H9 (cell line): ENCODE results near the gene HYAL1. TPM values are rescaled to one million over a fixed set of nuclear protein-coding genes. Genes with fewer than 3 reads are reported as not detected.

ENCODE experiments used
- DNase-seq: peaks from one replicate; pipeline ENCODE4 v3.0.0-alpha.2; 2017
- H2AFZ ChIP-seq: one replicate; pipeline ENCODE4 v1.6.1; 2013; ENCODE audit warnings: mild to moderate bottlenecking, low read length, control low read depth, moderate library complexity
- H2AK5ac ChIP-seq: 2 replicates; pipeline ENCODE4 v1.6.1; 2013; ENCODE audit warnings: low read length, control low read depth, mixed read lengths; ENCODE audit not compliant: insufficient read length
- H2BK120ac ChIP-seq: one replicate; pipeline ENCODE4 v1.6.1; 2013; ENCODE audit warnings: low read depth, mild to moderate bottlenecking, low read length, control low read depth, inconsistent platforms; ENCODE audit not compliant: poor library complexity, severe bottlenecking
- H2BK12ac ChIP-seq: 2 replicates; pipeline ENCODE4 v1.6.1; 2013; ENCODE audit warnings: low read length, control low read depth, mixed read lengths, low read depth; ENCODE audit not compliant: insufficient read length
- H2BK15ac ChIP-seq: 2 replicates; pipeline ENCODE4 v1.6.1; 2013; ENCODE audit warnings: low read depth, low read length, control low read depth
- H2BK20ac ChIP-seq: one replicate; pipeline ENCODE4 v1.6.1; 2013; ENCODE audit warnings: low read depth, mild to moderate bottlenecking, low read length, control low read depth, inconsistent platforms; ENCODE audit not compliant: poor library complexity, severe bottlenecking
- H2BK5ac ChIP-seq: 2 replicates; pipeline ENCODE4 v1.6.1; 2013; ENCODE audit warnings: low read length, control low read depth, mixed read lengths; ENCODE audit not compliant: insufficient read length
- H3K14ac ChIP-seq: 2 replicates; pipeline ENCODE4 v1.6.1; 2013; ENCODE audit warnings: low read length, control low read depth; ENCODE audit not compliant: insufficient read depth
- H3K18ac ChIP-seq: 2 replicates; pipeline ENCODE4 v1.6.1; 2013; ENCODE audit warnings: low read depth, mild to moderate bottlenecking, mixed read lengths, low read length, control low read depth; ENCODE audit not compliant: insufficient read length
- H3K23ac ChIP-seq: 2 replicates; pipeline ENCODE4 v1.6.1; 2013; ENCODE audit warnings: low read length, control low read depth, mixed read lengths, low read depth; ENCODE audit not compliant: insufficient read length
- H3K23me2 ChIP-seq: 2 replicates; pipeline ENCODE4 v1.6.1; 2013; ENCODE audit warnings: low read depth, mild to moderate bottlenecking, mixed read lengths, low read length, control low read depth; ENCODE audit not compliant: insufficient read length, poor library complexity, severe bottlenecking
- H3K27ac ChIP-seq: 2 replicates; pipeline ENCODE4 v1.5.1; 2013; ENCODE audit warnings: low read length, control low read depth, mixed read lengths, low read depth; ENCODE audit not compliant: insufficient read length
- H3K27me3 ChIP-seq: 2 replicates; pipeline ENCODE4 v1.6.1; 2013; ENCODE audit warnings: low read length, control low read depth, inconsistent platforms; ENCODE audit not compliant: insufficient read depth
- H3K4ac ChIP-seq: 2 replicates; pipeline ENCODE4 v1.6.1; 2013; ENCODE audit warnings: low read depth, mild to moderate bottlenecking, control low read depth, inconsistent platforms, low read length, moderate library complexity
- H3K4me1 ChIP-seq: 2 replicates; pipeline ENCODE4 v1.6.1; 2013; ENCODE audit warnings: low read length, control low read depth, inconsistent platforms; ENCODE audit not compliant: insufficient read depth
- H3K4me2 ChIP-seq: 2 replicates; pipeline ENCODE4 v1.6.1; 2013; ENCODE audit warnings: low read length, control low read depth, mixed read lengths; ENCODE audit not compliant: insufficient read length, insufficient read depth
- H3K56ac ChIP-seq: 2 replicates; pipeline ENCODE4 v1.6.1; 2013; ENCODE audit warnings: low read depth, mild to moderate bottlenecking, mixed read lengths, low read length, control low read depth; ENCODE audit not compliant: insufficient read length
- H3K79me1 ChIP-seq: 2 replicates; pipeline ENCODE4 v1.6.1; 2013; ENCODE audit warnings: low read depth, mild to moderate bottlenecking, moderate library complexity, low read length, control low read depth, inconsistent platforms; ENCODE audit not compliant: insufficient read depth, poor library complexity, severe bottlenecking
- H3K79me2 ChIP-seq: 2 replicates; pipeline ENCODE4 v1.6.1; 2013; ENCODE audit warnings: low read length, control low read depth, inconsistent platforms; ENCODE audit not compliant: insufficient read depth
- H3K9ac ChIP-seq: 2 replicates; pipeline ENCODE4 v1.6.1; 2013; ENCODE audit warnings: low read length, control low read depth, mixed read lengths; ENCODE audit not compliant: insufficient read length; ENCODE audit errors: extremely low read depth
- H3K9me3 ChIP-seq: one replicate; pipeline ENCODE4 v1.6.1; 2013; ENCODE audit warnings: low read depth, low read length, inconsistent platforms; ENCODE audit not compliant: control insufficient read depth
- H3T11ph ChIP-seq: one replicate; pipeline ENCODE4 v1.6.1; 2013; ENCODE audit warnings: mild to moderate bottlenecking, low read length, control low read depth, inconsistent platforms
- H4K20me1 ChIP-seq: one replicate; pipeline ENCODE4 v1.6.1; 2013; ENCODE audit not compliant: control insufficient read depth, insufficient read length, insufficient read depth
- H4K5ac ChIP-seq: 2 replicates; pipeline ENCODE4 v1.6.1; 2013; ENCODE audit warnings: low read depth, mild to moderate bottlenecking, mixed read lengths, low read length, control low read depth; ENCODE audit not compliant: insufficient read length
- H4K8ac ChIP-seq: replicated peaks from 2 replicates; pipeline ENCODE4 v1.6.1; 2013; ENCODE audit warnings: low read length, control low read depth, mixed read lengths, low read depth; ENCODE audit not compliant: insufficient read length
- H4K91ac ChIP-seq: 2 replicates; pipeline ENCODE4 v1.6.1; 2013; ENCODE audit warnings: low read depth, mild to moderate bottlenecking, moderate library complexity, mixed read lengths, low read length, control low read depth; ENCODE audit not compliant: insufficient read length
- H3K27ac Mint-ChIP-seq, 3 experiments: 2 replicates in 2 of 3; 3 replicates in 1 of 3; pipeline ENCODE4 v1.8.0; 2020 to 2021; ENCODE audit warnings: mixed read lengths in 3 of 3, mild to moderate bottlenecking in 1 of 3, moderate library complexity in 1 of 3
- H3K27me3 Mint-ChIP-seq: 2 replicates; pipeline ENCODE4 v1.8.0; 2021; ENCODE audit warnings: low read depth, mild to moderate bottlenecking, moderate library complexity, mixed read lengths
- H3K36me3 Mint-ChIP-seq, 3 experiments: 2 replicates in 2 of 3; 3 replicates in 1 of 3; pipeline ENCODE4 v1.8.0; 2020 to 2021; ENCODE audit warnings: low read depth in 3 of 3, mixed read lengths in 3 of 3; ENCODE audit not compliant: insufficient read depth in 1 of 3
- H3K4me1 Mint-ChIP-seq, 2 experiments: 2 replicates each; pipeline ENCODE4 v1.8.0; 2020; ENCODE audit warnings: mixed read lengths in 2 of 2
- H3K4me3 Mint-ChIP-seq, 2 experiments: 2 replicates in 1 of 2; 3 replicates in 1 of 2; pipeline ENCODE4 v1.8.0; 2020 to 2021; ENCODE audit warnings: mild to moderate bottlenecking in 2 of 2, mixed read lengths in 2 of 2, moderate library complexity in 1 of 2
- H3K9me3 Mint-ChIP-seq, 2 experiments: 2 replicates in 1 of 2; 3 replicates in 1 of 2; pipeline ENCODE4 v1.8.0; 2020; ENCODE audit warnings: mild to moderate bottlenecking in 2 of 2, mixed read lengths in 2 of 2, moderate library complexity in 1 of 2
- WGBS: extraction: QIAGEN DNeasy Blood & Tissue Kit; methylation state at CpG from one replicate; pipeline ENCODE4 v1.1.7; 2013; ENCODE audit warnings: missing lambda C conversion rate, low lambda C conversion rate, mixed read lengths; ENCODE audit not compliant: insufficient read length; ENCODE audit errors: extremely low coverage; 5-methylcytosine and 5-hydroxymethylcytosine counted together
- total RNA-seq: library from RNA; stranded (reverse); gene quantifications from 2 replicates; pipeline ENCODE4 v1.2.1, GENCODE V29; 2021
- TF ChIP-seq, protein P1 (sequence below): fragments of 200-600 bp; sonication (generic); conservative IDR thresholded peaks from 3 replicates; pipeline ENCODE4 v1.8.0; 2021; ENCODE audit warnings: antibody characterized with exemption, mild to moderate bottlenecking

The HYAL1 gene
- total RNA-seq, 1 experiment from 2014 or later, result 2.0 TPM

DNA sequence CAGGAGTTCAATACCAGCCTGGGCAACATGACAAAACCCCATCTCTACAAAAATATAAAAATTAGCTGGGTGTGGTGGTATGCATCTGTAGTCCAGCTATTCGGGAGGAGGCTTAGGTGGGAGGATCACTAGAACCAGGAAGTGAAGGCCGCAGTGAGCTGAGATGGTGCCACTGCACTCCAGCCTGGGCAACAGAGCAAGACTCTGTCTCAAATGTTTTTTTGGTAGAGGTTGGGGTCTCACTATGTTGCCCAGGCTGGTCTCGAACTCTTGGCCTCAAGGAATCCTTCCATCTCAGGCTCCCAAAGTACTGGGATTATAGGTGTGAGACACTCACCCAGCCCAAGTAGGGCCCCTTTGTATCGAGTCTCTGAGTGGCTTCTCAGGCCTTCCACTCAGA lies 9.3 kb downstream of the HYAL1 start:
- Histone ChIP-seq H3K18ac (no peak overlapping the region), H3K4me1 (no peaks in the 10 kb centered on the region), H3K9ac (no peak overlapping the region), H2BK12ac (no peak overlapping the region), H2BK5ac (no peak overlapping the region), H3K4me2 (no peak overlapping the region), H2BK120ac (no peak overlapping the region), H2AK5ac (no peak overlapping the region), H3K27me3 (no peaks in the 10 kb centered on the region), H4K5ac (no peak overlapping the region), H3K23ac (no peak overlapping the region), H3K9me3 (no peaks in the 10 kb centered on the region), H3K23me2 (peaks cover 11% of the 10 kb centered on the region), H2AFZ (no peak overlapping the region), H3K79me2 (peaks cover 3% of the 10 kb centered on the region; the same call in 1 of the 2 replicates), H3K14ac (no peak overlapping the region), H3K4ac (no peak overlapping the region), H3T11ph (no peak overlapping the region), H3K79me1 (no peaks in the 10 kb centered on the region), H3K56ac (no peak overlapping the region), H4K20me1 (no peaks in the 10 kb centered on the region), H3K27ac (no peak overlapping the region), H4K91ac (no peak overlapping the region), H2BK20ac (no peak overlapping the region), H4K8ac (no peak overlapping the region), H2BK15ac (no peak overlapping the region)
- no peak for DNase-seq
- peaks cover 15 to 16% of the 10 kb centered on the region in 2 experiments for H3K4me1 Mint-ChIP-seq
- no peak overlapping the region for H3K27ac Mint-ChIP-seq
- WGBS, result no CpG with 5 or more reads among the region's 4 CpGs
- no peak overlapping the region; a peak in 1 of 5 replicates for H3K4me3 Mint-ChIP-seq
- H3K9me3 Mint-ChIP-seq, result no peaks in the 10 kb centered on the region; a peak in 1 of 5 replicates
- TF ChIP-seq, protein P1, sequence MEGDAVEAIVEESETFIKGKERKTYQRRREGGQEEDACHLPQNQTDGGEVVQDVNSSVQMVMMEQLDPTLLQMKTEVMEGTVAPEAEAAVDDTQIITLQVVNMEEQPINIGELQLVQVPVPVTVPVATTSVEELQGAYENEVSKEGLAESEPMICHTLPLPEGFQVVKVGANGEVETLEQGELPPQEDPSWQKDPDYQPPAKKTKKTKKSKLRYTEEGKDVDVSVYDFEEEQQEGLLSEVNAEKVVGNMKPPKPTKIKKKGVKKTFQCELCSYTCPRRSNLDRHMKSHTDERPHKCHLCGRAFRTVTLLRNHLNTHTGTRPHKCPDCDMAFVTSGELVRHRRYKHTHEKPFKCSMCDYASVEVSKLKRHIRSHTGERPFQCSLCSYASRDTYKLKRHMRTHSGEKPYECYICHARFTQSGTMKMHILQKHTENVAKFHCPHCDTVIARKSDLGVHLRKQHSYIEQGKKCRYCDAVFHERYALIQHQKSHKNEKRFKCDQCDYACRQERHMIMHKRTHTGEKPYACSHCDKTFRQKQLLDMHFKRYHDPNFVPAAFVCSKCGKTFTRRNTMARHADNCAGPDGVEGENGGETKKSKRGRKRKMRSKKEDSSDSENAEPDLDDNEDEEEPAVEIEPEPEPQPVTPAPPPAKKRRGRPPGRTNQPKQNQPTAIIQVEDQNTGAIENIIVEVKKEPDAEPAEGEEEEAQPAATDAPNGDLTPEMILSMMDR, result no peak
- H3K36me3 Mint-ChIP-seq, result peaks cover 15 to 28% (median 19%) of the 10 kb centered on the region in 3 experiments; a peak in 6 of 7 replicates
- H3K27me3 Mint-ChIP-seq, result no peaks in the 10 kb centered on the region
